Endometrial microvascular endothelial cells (primary cell): Measurements from ENCODE around the gene MROH7. TPM values are rescaled to one million over a fixed set of nuclear protein-coding genes. Genes with fewer than 3 reads are reported as not detected.

Source experiments
- in situ Hi-C: cut with HindIII; loops from 2 replicates; pipeline ENCODE4 v1.10.0; 2017; ENCODE audit warnings: low sequenced_read_pairs, low pct_unique_long_range_greater_than_20kb; ENCODE audit errors: inconsistent ontology term
- total RNA-seq: library from RNA; depleted of rRNA; stranded (reverse); fragments of >200 nt; gene quantifications from one replicate; pipeline ENCODE4 v1.2.3, GENCODE V29; 2015; ENCODE audit errors: inconsistent ontology term

The MROH7 gene
- total RNA-seq, 1 donor from 2014 or later = not detected

- in situ Hi-C loops = no loop called here
These were observed 4.5 kb downstream of the MROH7 start for GRCh38 chr1:54645806-54646676.

GRCh38 chr1:54649130-54649898 lies 7.7 kb downstream of the MROH7 start:
- in situ Hi-C loops = no loop called here

DNA sequence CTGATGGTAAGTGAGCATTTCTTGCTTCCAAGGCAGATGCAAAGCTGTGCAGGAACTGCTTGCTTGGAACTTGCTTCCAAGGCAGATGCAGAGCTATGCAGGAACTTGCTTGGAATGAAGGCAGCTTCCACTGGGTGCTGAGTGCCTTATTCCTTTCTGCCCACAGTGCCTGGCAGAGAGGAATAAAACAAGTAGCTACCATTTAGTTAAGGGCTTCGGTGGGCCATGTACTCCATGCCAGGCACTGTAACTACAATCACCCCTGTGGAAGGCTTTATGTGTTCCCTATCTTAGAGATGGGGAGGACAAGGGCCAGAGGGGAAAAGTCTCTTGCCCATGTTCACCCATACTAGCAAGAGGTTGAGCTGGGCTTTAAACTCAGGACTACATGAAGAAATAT lies 8.3 kb downstream of the MROH7 start:
- in situ Hi-C loops = no loop called here

GRCh38 chr1:54650417-54650816 lies 8.8 kb downstream of the MROH7 start:
- in situ Hi-C loops = no loop called here

DNA sequence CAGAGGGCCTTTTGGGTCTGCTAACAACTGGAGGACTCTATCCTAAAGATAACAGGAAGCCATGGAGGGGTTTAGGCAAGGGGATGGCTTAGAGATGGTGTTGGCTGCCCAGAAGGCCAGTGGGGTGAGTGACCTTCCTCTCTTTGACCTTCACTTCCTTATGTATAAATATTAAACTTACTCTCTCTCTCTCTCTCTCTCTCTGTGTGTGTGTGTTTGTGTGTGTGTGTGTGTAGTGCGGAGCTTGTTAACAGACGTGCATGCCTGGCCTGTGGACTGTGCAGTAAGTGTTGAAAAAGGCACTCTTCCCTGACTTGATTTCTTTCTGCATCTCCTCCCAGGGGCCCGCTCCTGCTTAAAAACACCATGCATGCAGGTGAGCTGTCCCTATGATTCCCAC lies 10.0 kb downstream of the MROH7 start:
- in situ Hi-C loops = no loop called here

GRCh38 chr1:54652168-54652567 lies 10.6 kb downstream of the MROH7 start:
- in situ Hi-C loops = no loop called here

- in situ Hi-C loops = no loop called here
These were observed 11.4 kb downstream of the MROH7 start for GRCh38 chr1:54653036-54653435.

- in situ Hi-C loops = no loop called here
These were observed 16.8 kb downstream of the MROH7 start for GRCh38 chr1:54658164-54658913.

DNA sequence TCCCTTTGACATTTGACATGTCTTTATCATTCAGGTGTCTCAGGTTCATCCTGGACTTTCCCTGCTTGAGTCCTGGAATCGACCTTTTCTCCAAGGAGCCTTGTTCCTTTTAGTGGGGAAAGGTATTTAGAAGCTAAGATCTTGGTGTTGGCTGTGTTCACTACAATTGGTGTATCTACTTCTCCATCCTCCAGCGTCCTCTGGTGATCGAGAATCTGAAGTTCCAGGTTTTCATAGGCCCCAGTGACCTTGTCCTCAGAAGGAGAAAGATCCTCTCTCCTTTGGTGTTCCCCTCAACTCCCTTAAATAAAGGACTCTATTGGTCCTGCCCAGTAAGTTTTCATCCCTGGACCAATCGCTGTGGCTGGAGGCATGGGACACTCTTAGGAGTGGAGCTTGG lies 22.1 kb downstream of the MROH7 start:
- in situ Hi-C loops = no loop called here

- in situ Hi-C loops = no loop called here
These were observed 22.8 kb downstream of the MROH7 start for GRCh38 chr1:54664364-54664763.

DNA sequence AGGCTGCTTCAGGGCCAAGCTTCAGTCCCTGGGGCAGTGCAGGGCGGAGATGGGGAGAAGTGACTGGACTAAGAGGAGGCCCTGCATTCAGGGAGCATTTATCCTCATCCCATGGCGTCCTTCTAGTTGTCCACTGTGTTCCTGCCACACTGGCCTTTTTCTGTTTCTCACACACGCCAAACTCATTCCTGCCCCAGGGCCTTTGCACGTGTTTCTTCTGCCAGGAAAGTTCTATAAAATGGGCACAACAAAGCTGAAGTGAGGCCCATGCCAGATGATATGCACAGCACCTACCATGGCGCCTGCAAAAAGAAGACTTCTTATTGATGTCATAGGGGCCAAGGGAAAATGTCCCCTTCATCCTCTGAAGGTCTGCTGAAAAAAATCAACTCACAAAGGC lies 24.3 kb downstream of the MROH7 start:
- in situ Hi-C loops = no loop called here

- in situ Hi-C loops = no loop called here
These were observed 24.7 kb downstream of the MROH7 start for GRCh38 chr1:54666333-54666732.

DNA sequence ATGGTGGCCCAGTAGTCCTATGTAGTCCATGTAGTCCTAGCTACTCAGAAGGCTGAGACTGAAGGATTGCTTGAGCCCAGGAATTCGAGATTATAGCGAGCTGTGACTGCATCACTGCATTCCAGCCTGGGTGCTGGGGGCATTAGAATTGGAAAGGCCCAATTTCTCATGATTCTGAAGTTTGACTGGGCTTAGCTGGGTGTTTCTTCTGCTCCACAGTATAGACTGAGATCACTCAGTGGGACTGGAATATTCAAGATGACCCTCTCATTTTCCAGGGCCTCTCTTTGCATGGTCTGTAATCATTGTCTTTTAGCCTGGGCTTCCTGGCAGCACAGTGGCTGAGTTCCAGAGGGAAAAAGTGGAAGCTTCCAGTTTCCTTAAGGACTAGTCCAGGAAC lies 26.2 kb downstream of the MROH7 start:
- in situ Hi-C loops = no loop called here

DNA sequence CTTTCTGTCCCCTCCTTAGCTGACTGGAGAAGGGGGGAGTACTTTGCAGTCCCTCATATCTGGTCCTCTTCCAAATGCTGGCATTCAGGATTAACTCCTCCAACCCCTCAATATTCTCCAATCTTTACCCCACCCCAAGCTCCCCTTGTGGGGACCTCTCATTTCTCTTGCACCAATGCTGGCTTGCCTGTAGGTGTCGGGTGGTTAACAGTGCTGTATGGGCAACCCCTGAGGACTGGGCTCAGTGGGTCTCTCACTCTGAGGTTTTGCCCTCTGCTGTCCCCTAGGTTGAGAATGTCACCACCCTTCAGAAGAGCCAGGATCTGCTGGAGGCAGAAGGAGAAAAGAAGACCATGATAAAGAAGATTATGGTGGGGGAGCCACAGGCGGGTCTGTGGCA lies 27.0 kb downstream of the MROH7 start:
- in situ Hi-C loops = no loop called here

DNA sequence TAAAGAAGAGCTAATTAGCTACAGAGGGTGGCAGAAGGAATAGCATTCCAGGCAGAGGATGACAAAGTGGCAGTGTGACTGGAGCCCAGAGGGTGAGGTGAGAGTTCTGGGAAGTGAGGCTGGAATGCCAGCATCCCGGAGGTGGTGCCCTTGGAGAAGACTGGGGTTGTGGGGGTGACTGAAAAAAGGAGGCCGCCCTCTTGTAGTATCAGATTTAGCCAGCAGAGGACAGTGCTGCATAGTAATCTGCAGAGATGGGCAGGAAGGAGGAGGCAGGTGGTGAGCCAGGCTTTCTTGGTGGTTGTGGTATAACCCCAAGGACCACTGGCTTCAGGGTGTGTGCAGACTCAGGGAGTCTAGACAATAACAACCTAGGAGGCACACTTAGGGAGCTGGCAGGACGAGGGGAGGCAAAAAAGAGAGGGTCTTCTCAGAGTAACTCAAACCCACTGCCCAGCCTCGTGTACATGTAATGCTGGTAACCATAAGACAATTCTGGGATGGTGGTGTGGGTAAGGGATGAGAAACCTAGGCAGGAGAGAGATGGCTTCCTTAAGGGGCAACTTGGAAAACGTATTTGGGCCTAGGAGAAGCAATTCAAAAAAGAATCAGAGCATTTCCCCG lies 30.5 kb downstream of the MROH7 start:
- in situ Hi-C loops = no loop called here

GRCh38 chr1:54678776-54679643 lies 37.4 kb downstream of the MROH7 start:
- in situ Hi-C loops = no loop called here

DNA sequence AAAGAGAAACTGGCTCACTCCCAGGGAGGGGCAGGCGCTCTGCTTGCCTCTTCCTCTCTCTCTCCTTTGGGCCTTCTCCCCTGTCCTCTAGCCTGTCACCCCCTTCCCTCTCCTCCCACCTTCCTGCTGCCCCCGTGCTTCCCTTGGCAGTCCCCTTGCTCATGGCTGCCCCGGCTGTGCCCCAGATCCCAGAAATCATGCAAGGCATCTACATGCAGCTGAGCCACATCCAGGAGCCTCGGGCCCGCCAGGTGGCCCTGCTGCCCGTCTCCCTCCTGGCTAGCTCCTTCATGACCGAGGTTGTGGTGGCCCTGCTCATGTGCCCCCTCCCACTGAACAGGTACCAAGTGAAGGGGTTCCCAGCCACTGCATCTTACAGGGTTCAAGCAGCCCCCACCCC lies 38.1 kb downstream of the MROH7 start:
- in situ Hi-C loops = no loop called here

- in situ Hi-C loops = no loop called here
These were observed 38.8 kb downstream of the MROH7 start for GRCh38 chr1:54680387-54680786.
